Activated CD8-positive, alpha-beta memory T cell treated with anti-CD3 and anti-CD28 coated beads, Interleukin-2, amount 50 U/mL, for 48 hours (primary cell): ENCODE data around the gene JMJD8.

Source experiments
- DNase-seq: peaks from one replicate; pipeline ENCODE4 v3.0.0-alpha.2; 2020

The JMJD8 gene, protein sequence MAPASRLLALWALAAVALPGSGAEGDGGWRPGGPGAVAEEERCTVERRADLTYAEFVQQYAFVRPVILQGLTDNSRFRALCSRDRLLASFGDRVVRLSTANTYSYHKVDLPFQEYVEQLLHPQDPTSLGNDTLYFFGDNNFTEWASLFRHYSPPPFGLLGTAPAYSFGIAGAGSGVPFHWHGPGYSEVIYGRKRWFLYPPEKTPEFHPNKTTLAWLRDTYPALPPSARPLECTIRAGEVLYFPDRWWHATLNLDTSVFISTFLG

DNA sequence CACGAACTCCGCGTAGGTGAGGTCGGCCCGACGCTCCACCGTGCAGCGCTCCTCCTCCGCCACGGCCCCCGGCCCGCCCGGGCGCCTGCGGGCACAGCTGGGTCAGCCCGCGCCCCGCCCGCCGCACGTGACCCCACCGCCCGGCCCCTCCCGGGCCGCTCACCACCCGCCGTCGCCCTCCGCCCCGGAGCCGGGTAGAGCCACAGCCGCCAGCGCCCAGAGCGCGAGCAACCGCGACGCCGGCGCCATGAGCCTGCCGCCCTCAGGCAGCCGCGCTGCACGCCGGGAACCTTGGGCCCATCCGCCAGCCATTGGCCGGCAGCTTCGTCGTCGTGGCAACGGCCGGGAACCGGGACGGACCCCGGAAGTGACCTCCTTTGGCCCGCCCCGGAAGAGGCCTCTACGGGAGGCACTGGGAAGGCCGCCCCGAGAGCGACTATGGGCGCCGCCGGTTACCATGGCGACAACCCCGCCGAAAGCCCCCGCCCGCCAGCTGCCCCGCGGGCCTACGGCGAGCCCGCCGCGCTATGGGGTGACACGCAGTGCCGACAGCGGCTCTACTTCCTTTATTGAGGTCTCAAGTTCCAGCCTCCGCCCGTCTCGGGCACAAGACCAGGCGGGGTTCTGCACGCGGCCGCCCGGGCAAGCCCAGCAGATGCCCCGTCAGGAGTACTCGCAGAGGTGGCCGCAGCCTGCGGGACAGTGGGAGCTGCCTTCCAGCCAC, at the start of gene JMJD8:
TSS of gene JMJD8 (minus strand) at position 264 of the 724 bp plus-strand sequence. CDS start at position 249, 15 bp downstream.
- DNase-seq: peak; percentile 98

DNA sequence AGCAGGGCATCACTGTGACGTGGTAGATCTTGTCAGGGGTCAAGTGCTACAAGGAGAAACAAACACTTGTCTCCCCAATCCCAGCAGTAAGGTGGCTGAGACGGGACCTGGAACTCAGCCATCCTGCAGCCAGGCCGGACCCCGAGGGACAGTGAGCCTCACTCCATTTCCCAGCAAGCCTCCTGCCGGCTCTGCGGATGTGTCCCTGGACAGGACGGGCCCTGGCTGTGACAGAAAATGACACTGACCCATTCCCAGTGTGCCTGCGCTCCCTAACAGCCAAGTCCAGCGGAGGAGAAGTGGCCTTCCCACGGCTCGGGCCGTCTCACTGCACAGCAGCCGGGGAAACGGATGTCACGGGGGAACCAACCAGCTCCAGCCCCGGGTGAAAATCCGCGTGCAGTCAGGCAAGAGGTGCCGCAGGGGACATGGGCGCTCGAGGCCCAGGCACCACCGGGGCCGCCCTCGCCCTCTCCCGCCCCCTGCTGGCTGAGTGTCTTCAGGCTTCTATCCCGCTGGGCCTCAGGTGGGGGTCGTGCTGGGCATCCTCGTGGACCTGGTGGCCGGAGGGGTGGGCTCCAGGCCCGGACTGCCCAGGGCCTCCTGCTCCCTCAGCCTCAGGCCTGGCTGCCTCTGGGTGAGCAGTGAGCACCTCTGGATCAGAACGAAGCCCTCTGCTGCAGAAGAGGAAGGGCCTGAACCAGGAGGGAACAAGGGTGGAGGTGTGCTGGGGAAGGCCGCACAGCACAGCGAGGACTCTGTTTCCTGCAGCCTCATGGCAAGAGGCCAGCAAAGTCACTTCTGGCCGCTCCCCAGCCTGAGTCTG, 49.5 kb upstream of the JMJD8 start:
- peak; percentile 78 for DNase-seq

DNA sequence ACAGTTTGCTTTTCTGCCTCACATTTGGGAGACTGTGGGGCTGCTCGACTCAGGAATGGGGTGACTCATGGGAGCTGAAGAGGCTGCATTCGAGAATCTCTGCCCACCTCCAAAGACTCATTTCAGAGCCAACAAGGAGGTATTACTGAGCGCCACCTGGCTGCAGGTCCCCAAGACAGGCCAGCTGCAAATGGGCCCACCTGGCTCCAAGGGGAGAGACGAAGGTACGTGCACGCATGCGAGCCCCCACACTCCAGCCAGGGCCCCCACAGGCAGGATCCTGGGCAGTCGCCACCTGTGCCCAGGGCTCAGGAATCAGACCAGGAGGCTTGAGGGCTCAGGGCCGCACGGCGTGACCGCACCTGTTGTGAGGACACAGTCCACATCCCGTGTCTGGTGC, 48.8 kb upstream of the JMJD8 start:
- no peak for DNase-seq

DNA sequence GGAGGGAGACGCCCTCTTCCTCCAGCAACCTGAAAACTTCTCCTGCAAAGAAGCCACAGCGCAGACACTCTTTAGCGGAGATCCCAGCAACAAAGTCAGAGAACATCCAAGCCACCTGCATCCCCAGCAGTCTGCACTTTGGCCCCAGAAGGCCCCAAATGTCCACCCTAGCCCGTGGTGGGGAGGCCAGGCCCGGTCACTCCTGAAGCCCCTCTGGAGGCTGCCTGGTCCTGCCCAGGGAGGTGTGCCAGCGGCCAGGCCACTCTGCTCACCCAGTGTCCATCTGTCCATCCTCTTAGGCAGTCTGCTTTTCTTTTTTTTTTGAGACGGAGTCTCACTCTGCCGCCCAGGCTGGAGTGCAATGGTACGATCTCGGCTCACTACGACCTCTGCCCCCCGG, 48.2 kb upstream of the JMJD8 start:
- DNase-seq: no peak

DNA sequence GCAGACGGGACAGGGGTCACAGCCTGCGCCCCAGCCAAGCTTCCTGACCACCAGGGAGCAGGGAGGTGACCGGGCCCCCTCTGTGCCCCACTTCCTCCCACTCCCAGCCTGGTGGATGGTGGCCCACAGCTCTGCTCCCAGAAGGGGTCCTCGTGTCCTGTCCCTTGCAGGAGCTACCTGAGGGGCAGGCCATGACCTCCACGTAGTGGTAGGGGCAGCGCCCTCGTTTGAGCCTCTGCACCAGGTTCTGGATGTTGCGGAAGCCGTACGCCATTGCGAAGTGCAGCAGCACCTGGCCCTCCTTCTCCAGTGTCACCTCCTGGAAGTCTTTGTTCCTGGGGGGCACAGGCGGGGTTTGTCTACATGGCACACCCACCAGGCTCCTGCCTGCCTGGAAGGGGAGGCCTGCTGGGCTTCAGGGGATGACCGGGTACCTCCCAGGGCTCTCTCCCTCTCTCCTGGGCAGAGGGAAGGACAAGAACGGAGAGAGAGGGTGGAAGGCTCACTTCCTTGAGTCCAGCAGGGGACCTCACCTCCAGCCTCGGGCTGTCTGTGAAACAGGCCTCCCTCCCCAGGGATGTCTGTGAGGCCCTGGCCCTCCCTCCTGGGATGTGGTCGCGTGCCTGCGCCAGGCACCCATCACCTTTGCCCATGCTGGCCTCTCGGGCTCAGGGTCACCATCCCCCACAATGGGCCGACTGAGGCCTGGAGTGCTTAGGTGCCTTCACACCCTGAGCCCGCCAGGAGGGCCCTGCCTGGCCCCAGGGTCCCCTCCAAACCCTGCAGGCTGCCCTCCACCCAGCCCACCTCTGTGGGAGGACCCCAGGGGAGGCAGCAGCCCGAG, 46.8 kb upstream of the JMJD8 start:
- no peak for DNase-seq

DNA sequence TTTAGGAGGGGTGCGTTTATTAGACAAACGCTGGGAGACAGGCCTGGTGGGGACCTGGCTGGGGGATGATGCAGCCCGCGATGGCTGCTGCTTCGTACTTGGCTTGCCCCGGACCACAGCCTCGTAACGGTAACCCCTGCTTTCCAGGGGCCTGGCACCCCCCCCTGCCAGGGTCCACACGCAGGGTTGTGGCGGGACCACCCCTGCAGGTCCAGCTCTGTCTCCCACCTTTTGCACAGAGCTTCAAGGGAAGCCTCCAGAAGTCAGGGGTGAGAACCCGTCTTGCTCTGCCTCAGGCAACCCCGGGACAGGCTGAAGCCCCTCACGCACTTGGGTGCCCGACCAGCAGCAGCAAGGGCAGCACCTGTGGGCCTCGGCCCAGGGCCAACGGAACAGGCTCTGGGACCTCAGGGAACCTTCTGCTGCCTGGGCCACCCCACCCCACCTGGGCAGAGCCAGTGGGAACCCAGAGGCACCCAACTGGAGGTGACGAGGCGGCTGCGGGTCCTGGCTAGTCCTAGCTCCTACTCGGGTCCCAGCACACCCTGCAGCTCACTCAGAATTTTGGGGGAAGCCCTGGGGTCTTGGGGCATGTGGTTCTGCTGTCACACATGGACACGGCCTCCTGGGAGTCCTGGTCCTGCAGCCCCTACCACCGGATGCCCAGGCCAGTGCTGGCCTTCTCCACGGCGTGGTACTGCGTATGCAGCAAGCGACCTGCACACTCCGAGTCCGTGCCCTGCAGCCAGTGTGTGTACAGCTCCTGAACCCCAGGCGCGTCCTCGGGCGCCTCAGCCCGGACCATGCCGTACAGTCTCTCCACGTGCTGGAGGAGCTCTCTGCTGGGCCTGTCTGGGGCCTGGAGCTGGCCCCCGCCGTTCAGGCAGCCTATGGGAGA, 45.9 kb upstream of the JMJD8 start:
- no peak for DNase-seq

DNA sequence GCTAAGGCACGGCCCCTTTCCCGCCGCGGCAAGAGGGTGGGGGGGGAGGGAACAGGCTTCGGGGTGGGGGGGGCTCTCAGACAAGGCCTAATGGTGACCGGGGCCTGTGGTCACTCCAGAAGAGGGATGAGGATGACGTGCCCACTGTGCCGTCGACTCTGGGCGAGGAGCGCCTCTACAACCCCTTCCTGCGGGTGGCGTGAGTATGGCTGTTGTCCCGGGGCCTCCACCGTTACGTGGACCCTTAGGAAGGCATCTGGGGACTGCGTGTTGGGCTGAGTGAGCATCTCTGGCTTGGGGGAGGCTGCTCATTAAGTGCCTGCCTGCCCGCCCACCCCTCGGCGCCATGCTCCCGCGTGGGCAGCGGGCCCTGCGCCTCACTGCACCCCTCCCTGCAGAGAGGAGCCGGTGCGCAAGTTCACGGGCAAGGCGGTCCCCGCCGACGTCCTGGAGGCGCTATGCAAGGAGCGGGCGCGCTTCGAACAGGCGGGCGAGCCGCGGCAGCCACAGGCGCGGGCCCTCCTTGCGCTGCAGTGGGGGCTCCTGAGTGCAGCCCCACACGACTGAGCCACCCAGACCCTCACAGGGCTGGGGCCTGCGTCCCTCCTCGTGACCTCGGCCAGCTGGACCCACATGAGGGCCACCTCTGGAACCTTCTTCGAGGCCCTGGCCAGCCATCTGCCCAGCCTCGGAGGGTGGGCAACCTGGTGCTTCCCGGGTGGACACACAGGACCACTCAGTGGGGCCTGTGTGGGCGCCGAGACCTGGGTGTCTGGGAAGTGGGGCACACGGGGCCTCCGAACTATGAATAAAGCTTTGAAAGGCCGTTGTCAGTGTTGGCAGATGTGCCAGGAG, 45.0 kb upstream of the JMJD8 start:
- DNase-seq: peak; percentile 60

DNA sequence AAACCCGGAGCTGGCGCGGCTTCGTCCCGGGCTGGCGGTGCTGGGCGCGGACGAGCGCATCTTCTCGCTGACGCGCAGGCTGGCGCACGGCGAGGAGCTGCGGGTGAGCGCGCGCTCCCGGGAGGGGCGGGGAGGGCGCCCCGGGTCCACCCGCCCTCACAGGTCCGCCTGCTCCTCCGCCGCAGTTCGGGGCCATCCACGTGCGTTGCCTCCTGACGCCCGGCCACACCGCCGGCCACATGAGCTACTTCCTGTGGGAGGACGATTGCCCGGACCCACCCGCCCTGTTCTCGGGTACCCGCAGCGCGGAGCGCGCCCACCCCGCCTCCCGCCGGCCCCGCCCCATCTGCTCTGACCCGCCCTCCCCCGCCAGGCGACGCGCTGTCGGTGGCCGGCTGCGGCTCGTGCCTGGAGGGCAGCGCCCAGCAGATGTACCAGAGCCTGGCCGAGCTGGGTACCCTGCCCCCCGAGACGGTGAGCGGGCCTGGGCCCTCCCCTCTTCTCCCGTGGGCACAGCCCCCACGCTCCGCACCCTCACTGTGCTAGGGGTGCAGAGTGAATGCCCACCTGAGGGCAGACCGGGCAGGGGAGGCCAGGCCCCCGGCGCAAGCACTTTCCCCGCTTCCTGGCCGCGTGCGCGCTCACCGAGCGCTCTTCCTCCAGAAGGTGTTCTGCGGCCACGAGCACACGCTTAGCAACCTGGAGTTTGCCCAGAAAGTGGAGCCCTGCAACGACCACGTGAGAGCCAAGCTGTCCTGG, 44.2 kb upstream of the JMJD8 start:
- DNase-seq: peak; percentile 85

DNA sequence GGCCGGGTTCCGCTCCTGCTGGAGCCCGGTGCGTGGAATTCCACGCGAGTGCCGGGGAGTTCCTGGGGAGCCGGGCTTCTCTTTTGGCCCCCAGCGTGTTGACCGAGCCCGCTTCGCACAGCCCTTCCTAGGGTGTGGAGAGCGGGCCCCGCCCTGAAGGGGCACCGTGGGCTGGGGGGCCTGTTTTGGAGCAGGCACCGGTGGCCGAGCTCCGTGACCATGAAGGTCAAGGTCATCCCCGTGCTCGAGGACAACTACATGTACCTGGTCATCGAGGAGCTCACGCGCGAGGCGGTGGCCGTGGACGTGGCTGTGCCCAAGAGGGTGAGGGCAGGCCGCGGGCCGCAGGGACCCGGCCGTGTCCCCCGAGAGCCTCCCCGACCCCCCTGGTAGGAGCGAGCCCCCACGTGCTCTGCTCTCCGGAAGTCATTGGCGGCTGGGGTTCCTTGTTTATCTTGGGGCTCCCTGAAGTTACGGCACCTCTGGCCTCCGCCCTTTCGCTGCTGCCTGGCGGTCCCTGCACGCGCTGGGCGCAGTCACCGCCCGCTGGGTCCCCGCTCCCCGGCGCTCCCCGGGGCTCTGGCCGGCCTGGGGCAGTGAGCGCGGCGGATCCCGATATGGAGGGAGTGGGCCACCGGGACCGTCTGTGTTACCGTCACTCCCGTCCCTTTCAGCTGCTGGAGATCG, 43.3 kb upstream of the JMJD8 start:
- no peak for DNase-seq

DNA sequence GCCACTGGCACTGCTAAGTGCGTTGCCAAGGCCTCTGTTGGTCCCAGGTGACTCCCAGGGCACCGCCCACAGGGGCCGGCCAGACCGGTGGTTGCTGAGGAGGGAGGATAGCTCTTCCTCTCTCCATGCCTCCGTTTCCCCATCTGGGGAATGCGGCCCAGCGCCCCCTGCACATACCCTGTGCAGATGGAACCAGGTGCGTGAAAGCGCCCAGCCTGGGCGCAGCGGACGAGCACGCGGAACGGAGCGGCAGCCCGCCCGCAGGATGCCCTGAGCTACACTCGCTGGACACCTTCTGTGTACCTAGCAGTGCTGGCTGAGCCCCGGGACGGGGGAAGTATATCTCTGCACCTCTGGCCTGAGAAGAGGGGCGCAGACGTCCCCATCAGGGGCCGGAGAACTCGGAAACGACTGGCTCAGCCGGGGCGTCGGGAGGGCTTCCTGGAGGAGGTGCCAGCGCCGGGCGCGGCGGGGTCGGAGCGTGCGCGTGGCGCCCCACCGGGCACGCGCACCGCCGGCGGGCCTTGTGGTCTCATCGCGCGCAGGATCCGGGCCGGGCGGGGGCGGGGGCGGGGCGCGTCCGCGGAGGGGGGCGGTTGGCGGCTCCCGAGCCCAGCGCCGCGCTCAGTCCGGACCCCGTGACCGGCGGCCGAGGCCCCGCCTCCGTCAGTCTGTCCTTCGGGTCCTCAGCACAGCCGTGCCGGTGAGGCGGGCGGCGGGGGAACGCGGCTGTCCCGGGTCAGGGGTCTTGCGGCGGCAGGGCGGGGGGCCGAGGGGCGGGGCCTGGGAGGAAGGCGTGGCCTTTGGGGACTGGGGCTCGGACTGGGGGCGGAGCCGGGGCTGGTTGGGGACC, 42.5 kb upstream of the JMJD8 start, which contains the start of the genes CCDC78 and HAGHL:
TSS of gene CCDC78 (minus strand) at position 6 of the 853 bp plus-strand sequence. CDS start 76 bp downstream, outside the sequence.
TSS of gene HAGHL (plus strand) at position 669 of the 853 bp plus-strand sequence. CDS start 404 bp downstream, outside the sequence.
- peak; percentile 88 for DNase-seq

DNA sequence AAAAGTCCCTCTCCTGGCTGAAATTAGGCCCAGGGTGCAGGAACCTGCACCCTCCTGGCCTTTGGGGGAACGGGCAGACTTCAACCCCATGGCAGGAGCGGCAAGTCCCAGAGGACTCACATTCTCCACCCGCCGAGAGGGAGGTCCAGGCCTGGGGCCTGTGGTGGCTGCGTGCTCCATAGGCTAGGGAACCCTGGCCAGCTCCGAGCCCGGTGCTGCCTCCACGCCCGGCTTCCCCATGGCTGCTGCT, 42.0 kb upstream of the JMJD8 start:
- DNase-seq: no peak

DNA sequence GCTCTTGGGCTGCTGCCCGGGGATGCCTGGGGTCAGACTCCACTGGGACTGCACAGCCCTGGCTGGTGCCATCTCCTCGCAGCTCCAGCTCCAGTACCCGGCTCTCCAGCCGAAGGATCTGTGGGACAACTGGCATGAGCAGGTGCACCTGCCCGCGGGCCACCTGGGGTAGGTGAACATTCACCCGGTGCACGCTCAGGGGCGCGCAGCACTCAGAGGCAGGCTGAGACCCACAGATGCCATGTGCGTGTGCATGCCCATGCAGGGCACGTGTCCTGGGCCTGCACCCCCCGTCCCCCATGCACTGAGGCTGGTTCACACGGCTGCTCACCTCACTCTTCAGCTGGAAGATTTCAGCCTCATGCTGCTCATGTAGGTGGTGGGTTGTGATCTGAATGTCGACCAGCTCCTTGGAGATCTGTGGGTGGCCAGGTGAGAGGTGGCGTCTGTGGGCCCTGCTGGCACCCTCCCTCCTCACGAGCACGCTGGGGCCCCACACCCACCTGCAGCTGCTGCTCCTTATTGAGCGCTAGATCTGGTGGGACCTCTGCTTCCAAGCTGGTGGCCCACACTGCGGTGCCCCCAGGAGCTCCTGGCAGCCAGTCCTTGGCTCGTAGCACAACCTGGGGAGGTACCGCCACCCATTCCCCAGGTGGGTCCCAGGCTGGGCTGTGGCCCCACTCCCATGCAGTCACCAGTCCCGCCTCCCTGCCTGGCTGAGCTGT, 41.5 kb upstream of the JMJD8 start:
- DNase-seq: no peak

DNA sequence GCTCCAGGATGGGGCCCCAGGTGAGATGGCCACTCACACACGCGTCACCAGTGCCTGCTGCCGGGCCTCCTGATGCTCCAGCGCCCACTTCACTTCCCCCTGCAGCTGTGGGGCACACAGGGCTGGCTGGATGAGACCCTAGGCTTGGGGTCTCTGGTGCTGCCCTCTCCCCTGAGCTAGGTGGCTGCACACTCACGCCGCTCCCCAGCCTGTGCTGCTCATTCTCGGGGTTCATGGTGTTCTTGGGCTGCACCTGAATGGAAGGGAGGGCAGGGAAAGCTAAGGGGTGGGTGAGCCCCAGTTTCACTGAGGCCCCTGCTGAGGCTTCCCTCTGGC, 40.9 kb upstream of the JMJD8 start:
- DNase-seq: no peak

DNA sequence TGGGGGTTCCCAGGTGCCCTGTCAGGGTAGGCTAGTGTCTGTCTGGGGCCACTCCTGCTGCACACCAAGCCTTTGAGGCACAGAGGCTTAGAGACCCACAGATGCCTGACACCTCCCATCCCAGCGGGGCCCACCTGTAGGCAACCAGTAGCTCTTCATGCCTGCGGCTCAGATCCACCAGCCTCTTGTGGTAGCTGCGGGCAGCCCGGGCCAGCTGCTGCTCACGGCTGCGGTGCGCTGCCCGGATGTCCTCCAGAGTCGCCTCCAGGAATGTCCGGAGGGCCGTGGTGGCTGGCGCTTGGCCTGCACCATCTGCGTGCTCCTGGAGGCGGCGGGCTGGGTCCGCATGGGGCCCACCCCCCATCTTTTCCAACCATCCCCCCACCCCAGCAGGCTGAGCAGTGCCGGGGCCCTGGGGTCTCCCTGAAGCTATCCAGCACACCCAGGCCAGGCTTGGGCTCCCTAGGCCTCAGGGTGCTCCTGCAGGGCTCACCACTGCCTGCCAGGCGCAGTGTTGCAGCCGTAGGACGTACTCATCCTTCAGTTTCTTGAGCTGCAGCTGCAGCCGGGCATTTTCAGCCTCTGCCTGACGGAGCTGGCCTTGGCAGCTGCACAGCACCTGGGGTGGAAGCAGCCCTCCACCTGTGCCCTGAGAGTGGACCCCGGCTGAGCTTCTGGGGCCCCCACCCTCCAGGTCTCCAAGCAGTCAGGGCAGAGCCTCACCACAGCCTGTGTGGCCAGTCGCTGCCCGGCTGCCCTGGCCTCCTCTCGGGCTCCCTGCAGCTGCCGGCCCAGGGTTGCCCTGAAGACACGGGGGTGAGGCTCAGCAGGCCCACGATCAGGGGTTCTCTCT, 40.3 kb upstream of the JMJD8 start:
- no peak for DNase-seq

DNA sequence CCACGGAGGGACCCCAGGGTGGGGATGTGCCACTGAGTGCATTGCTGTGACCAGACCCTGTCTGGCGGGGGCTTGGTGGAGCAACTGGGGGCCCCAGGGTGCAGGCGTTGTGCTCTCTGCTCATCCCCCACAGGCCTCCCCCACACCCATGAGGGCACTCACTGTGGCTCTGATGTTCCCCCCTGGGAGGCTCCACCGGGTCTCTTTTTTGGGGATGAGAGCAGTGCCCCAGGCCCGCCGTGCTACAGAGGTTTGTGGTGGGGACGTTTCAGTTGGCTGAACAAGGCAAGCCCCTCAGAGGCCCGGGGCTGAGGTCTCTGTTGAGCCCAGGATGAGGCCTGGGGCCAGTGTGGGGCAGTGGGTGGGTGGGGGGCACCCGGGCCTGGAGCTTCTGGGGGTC, 39.6 kb upstream of the JMJD8 start:
- DNase-seq: no peak

DNA sequence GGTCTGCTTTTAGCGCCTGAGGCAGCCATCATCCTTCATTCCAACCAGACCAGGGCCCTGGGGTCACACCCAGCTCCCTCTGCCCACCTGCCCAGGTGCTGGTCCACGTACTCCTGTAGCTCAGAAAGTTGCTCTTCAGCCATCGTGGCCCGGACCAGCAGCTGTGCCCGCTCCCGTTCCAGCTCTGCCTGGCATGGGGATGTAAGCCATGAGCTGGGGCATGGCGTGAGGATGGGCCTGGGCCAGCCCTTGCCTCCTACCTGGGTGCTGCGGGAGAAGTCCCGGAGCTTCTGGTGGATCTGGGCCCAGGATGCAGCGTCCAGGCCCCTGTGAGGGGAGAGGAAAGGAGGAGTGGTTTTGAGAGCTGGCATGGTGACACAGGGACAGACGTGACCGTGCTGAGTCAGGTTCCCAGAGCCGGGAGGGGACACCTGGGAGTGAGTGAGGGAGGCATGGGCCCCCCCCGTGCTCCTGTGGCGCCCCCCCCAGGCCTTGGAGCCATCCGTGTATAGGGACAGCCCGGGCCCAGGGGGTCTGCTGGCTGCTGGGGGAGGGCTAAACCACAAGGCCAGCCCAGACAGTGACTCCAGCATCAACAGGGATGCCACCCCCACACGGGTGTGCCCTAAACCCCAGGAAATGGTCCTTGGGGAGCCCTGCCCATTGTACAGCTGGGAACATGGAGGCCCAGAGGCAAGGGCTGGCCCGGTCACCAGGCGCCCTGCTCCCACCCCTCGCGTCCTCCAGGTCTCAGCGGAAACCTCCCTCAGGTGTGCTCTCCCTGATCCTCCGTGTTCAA, 38.9 kb upstream of the JMJD8 start:
- no peak for DNase-seq
